H7 (cell line): ENCODE data around the gene PTPRT. TPM values are rescaled to one million over a fixed set of nuclear protein-coding genes. Genes with fewer than 3 reads are reported as not detected.
A peak's percentile ranks its signal among the peaks of the same experiment; 100 is the strongest.

Experiments
- DNase-seq: peaks from one replicate; pipeline ENCODE4 v3.0.0; 2012
- H3K27me3 ChIP-seq: 2 replicates; pipeline ENCODE4 v1.6.0; 2011; ENCODE audit warnings: mild to moderate bottlenecking, low read length; ENCODE audit not compliant: control insufficient read depth, insufficient read depth
- H3K36me3 ChIP-seq: replicated peaks from 2 replicates; pipeline ENCODE4 v1.5.1; 2011; ENCODE audit warnings: low read length; ENCODE audit not compliant: control insufficient read depth, insufficient read depth
- H3K4me3 ChIP-seq: 2 replicates; pipeline ENCODE4 v1.5.1; 2011; ENCODE audit warnings: low read depth, mild to moderate bottlenecking, control low read depth, low read length, moderate library complexity; ENCODE audit not compliant: insufficient read depth
- total RNA-seq: library from RNA; depleted of rRNA; stranded (reverse); fragments of >200 nt; shearing (Covaris generic); gene quantifications from 2 replicates; pipeline ENCODE4 v1.2.3, GENCODE V29; 2014

The PTPRT gene
- total RNA-seq, 1 experiment from 2014 or later, result 0.07 TPM

GRCh38 chr20:42024653-42025052 is 1165.1 kb downstream of the PTPRT start:
- no peak overlapping the region for H3K4me3 ChIP-seq
- DNase-seq, result peak; percentile 22
- no peaks in the 10 kb centered on the region; the same call in 1 of the 2 replicates for H3K27me3 ChIP-seq
- H3K36me3 ChIP-seq, result no peaks in the 10 kb centered on the region
